Measurements from ENCODE around the gene SHISA5.

SHISA5 gene

DNA sequence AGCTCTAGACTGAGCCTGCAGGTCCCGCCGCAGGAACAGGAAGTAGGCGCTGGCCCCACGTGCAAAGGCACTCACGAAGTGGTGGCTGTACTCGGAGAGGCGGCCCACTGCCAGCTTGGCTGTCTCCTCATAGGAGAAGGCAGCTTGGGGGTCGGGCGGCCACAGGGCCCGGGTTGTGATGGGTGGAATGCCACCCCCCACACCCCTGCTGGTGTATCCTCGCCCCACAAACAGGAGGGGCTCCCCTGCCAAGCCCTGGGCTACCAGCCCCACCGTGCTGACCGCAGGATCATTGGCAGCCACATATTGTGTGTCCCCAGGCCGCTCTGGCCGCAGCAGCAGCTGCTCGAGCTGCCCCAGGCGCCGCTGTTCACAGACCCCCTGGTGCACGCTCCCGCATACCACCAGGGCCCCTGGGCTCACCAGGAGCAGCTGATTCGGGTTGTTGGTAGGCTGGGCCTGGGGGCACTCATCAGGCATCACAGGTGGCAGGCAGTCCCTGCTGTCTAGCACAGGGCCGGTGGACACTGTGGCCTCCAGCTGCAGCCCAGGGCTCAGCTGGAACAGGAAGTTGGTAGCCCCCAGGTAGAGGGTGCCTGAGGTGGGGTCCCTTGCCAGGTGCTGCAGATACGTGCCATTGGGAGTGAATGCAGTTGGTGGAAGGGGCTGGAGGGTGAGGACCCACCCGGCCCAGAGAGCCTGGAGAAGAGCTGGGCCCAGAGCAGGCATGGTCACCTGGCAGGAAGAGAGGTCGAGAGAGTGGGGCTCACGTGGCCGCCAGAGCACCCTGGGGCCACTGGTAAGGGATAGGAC, 79.9 kb downstream of the SHISA5 start (continued):
- TF ChIP-seq, protein P1, sequence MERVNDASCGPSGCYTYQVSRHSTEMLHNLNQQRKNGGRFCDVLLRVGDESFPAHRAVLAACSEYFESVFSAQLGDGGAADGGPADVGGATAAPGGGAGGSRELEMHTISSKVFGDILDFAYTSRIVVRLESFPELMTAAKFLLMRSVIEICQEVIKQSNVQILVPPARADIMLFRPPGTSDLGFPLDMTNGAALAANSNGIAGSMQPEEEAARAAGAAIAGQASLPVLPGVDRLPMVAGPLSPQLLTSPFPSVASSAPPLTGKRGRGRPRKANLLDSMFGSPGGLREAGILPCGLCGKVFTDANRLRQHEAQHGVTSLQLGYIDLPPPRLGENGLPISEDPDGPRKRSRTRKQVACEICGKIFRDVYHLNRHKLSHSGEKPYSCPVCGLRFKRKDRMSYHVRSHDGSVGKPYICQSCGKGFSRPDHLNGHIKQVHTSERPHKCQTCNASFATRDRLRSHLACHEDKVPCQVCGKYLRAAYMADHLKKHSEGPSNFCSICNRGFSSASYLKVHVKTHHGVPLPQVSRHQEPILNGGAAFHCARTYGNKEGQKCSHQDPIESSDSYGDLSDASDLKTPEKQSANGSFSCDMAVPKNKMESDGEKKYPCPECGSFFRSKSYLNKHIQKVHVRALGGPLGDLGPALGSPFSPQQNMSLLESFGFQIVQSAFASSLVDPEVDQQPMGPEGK (CRISPR knock-in tag; IDR thresholded peaks at IDR 0.05; ENCODE audit: borderline replicate concordance): no peak
- TF ChIP-seq TCF4 (CRISPR knock-in tag; IDR thresholded peaks at IDR 0.05; ENCODE audit: borderline replicate concordance) (no peak), PPARA (CRISPR knock-in tag; IDR thresholded peaks at IDR 0.05; ENCODE audit: borderline replicate concordance) (no peak), ZNF70 (CRISPR knock-in tag; IDR thresholded peaks at IDR 0.05) (no peak)

DNA sequence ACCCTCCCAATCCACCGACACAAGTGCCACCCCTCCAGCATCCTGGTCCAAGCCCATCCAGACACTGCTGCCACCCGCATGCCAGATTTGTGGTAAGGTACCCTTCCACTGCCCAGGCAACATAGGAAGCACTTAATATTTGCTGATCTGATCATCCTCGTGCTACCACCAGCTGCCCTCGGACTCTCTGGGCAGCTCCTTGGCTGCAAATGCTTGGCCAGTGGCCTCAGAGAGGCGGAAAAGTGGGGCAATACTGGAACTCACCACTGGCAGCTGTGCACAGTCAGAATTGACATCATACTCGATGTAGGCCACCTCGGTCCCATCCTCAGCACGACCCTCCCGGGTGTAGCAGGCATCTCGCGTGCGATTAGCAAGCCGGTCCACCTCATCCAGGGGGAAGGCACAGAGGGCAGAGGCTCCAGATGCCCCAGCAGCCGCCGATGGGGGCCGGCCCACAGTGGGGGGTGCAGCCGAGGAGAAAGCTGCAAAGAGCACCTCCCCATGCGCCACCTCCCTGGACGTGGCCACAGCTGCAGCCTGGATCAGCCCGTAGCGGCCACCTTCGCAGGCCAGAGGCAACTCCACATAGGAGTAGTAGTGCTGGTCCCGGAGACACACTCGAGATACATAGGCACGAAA, 80.6 kb downstream of the SHISA5 start:
- ATAC-seq: no peak
- TF ChIP-seq ZNF70 (CRISPR knock-in tag; IDR thresholded peaks at IDR 0.05): no peak
- TF ChIP-seq, protein P1 (CRISPR knock-in tag; IDR thresholded peaks at IDR 0.05; ENCODE audit: borderline replicate concordance): no peak
- TF ChIP-seq ISL1 (CRISPR knock-in tag; IDR thresholded peaks at IDR 0.05): no peak
- TF ChIP-seq TCF4 (CRISPR knock-in tag; IDR thresholded peaks at IDR 0.05; ENCODE audit: borderline replicate concordance): no peak
- no peak for TF ChIP-seq ARNTL (CRISPR knock-in tag; IDR thresholded peaks at IDR 0.05; ENCODE audit: borderline replicate concordance, low read depth)
- no peak for TF ChIP-seq ESRRG (CRISPR knock-in tag; IDR thresholded peaks at IDR 0.05)
- TF ChIP-seq CSDC2 (CRISPR knock-in tag; IDR thresholded peaks at IDR 0.05): no peak
- no peak for TF ChIP-seq ZFP3 (CRISPR knock-in tag; IDR thresholded peaks at IDR 0.05)
- no peak for TF ChIP-seq ZNF8 (CRISPR knock-in tag; IDR thresholded peaks at IDR 0.05)

DNA sequence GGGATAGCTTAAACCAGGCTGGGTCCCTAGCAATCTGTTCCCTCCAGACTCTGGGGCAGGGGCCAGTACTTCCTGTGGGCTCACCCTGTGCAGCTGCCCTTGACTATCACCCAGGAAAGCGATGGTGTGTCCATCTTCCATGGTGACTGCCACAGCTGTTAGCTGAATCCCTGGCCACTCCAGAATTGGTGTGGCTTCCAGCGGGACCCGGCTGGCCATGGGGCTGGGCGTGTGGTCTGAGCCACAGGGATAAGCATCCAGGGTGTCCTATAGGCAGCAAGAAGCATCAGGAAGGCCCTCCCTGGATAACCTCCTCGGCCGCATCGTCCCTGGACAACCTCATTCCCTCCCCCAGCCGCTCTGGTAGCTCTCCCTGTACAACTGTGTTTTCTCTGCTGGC, 81.3 kb downstream of the SHISA5 start:
- TF ChIP-seq, protein P2, sequence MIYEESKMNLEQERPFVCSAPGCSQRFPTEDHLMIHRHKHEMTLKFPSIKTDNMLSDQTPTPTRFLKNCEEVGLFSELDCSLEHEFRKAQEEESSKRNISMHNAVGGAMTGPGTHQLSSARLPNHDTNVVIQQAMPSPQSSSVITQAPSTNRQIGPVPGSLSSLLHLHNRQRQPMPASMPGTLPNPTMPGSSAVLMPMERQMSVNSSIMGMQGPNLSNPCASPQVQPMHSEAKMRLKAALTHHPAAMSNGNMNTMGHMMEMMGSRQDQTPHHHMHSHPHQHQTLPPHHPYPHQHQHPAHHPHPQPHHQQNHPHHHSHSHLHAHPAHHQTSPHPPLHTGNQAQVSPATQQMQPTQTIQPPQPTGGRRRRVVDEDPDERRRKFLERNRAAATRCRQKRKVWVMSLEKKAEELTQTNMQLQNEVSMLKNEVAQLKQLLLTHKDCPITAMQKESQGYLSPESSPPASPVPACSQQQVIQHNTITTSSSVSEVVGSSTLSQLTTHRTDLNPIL (CRISPR knock-in tag; IDR thresholded peaks at IDR 0.05; ENCODE audit: low read depth): no peak
- TF ChIP-seq ZNF565 (CRISPR knock-in tag; conservative IDR thresholded peaks at IDR 0.05; ENCODE audit: low read depth): no peak
- TF ChIP-seq, protein P3, sequence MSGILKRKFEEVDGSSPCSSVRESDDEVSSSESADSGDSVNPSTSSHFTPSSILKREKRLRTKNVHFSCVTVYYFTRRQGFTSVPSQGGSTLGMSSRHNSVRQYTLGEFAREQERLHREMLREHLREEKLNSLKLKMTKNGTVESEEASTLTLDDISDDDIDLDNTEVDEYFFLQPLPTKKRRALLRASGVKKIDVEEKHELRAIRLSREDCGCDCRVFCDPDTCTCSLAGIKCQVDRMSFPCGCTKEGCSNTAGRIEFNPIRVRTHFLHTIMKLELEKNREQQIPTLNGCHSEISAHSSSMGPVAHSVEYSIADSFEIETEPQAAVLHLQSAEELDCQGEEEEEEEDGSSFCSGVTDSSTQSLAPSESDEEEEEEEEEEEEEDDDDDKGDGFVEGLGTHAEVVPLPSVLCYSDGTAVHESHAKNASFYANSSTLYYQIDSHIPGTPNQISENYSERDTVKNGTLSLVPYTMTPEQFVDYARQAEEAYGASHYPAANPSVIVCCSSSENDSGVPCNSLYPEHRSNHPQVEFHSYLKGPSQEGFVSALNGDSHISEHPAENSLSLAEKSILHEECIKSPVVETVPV (CRISPR knock-in tag; IDR thresholded peaks at IDR 0.05): no peak
- TF ChIP-seq ZNF8 (CRISPR knock-in tag; IDR thresholded peaks at IDR 0.05): no peak
- TF ChIP-seq SNAI2 (CRISPR knock-in tag; IDR thresholded peaks at IDR 0.05): no peak
- no peak for TF ChIP-seq ZC3H10 (CRISPR knock-in tag; IDR thresholded peaks at IDR 0.05)
- TF ChIP-seq GLIS3 (CRISPR knock-in tag; IDR thresholded peaks at IDR 0.05): no peak
- TF ChIP-seq ZFP3 (CRISPR knock-in tag; IDR thresholded peaks at IDR 0.05): no peak
- TF ChIP-seq ARNTL (CRISPR knock-in tag; IDR thresholded peaks at IDR 0.05; ENCODE audit: borderline replicate concordance, low read depth): no peak
- TF ChIP-seq RARB (CRISPR knock-in tag; IDR thresholded peaks at IDR 0.05): no peak
- TF ChIP-seq ZFP30 (CRISPR knock-in tag; IDR thresholded peaks at IDR 0.05): no peak
- no peak for TF ChIP-seq ZNF70 (CRISPR knock-in tag; IDR thresholded peaks at IDR 0.05)
- no peak for TF ChIP-seq CSDC2 (CRISPR knock-in tag; IDR thresholded peaks at IDR 0.05)
- no peak for TF ChIP-seq TOX (CRISPR knock-in tag; IDR thresholded peaks at IDR 0.05; ENCODE audit: borderline replicate concordance)
- no peak for TF ChIP-seq BACH2 (CRISPR knock-in tag; IDR thresholded peaks at IDR 0.05; ENCODE audit: borderline replicate concordance)
- TF ChIP-seq PPARA (CRISPR knock-in tag; IDR thresholded peaks at IDR 0.05; ENCODE audit: borderline replicate concordance): no peak
- no peak for ATAC-seq

DNA sequence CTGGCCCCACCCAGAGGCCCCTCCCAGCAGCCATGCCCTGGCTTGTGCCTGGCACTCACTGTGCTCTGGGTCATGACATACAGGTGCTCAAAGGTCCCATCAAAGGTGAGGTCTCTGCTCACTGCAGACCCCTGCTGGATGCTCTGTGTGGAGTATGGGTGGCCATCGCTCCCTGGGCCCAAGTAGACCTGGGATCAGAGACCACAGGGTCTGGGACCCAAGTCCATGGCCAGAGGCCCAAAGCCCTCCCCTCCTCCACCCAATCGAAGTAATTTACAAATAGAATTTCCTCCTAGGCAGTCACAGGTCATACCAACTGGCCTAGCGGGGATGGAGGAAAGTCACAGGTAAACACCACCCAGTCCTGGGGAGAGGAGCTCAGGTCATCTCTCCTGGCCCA, 81.7 kb downstream of the SHISA5 start:
- no peak for ATAC-seq
- TF ChIP-seq RARB (CRISPR knock-in tag; IDR thresholded peaks at IDR 0.05) (no peak), ZFP30 (CRISPR knock-in tag; IDR thresholded peaks at IDR 0.05) (no peak), GLIS3 (CRISPR knock-in tag; IDR thresholded peaks at IDR 0.05) (no peak), ZFP3 (CRISPR knock-in tag; IDR thresholded peaks at IDR 0.05) (no peak), TCF4 (CRISPR knock-in tag; IDR thresholded peaks at IDR 0.05; ENCODE audit: borderline replicate concordance) (no peak), TOX (CRISPR knock-in tag; IDR thresholded peaks at IDR 0.05; ENCODE audit: borderline replicate concordance) (no peak), SNAI2 (CRISPR knock-in tag; IDR thresholded peaks at IDR 0.05) (no peak), PPARA (CRISPR knock-in tag; IDR thresholded peaks at IDR 0.05; ENCODE audit: borderline replicate concordance) (no peak), OSR1 (CRISPR knock-in tag; IDR thresholded peaks at IDR 0.05) (no peak), ISL1 (CRISPR knock-in tag; IDR thresholded peaks at IDR 0.05) (no peak)
- TF ChIP-seq, protein P4, sequence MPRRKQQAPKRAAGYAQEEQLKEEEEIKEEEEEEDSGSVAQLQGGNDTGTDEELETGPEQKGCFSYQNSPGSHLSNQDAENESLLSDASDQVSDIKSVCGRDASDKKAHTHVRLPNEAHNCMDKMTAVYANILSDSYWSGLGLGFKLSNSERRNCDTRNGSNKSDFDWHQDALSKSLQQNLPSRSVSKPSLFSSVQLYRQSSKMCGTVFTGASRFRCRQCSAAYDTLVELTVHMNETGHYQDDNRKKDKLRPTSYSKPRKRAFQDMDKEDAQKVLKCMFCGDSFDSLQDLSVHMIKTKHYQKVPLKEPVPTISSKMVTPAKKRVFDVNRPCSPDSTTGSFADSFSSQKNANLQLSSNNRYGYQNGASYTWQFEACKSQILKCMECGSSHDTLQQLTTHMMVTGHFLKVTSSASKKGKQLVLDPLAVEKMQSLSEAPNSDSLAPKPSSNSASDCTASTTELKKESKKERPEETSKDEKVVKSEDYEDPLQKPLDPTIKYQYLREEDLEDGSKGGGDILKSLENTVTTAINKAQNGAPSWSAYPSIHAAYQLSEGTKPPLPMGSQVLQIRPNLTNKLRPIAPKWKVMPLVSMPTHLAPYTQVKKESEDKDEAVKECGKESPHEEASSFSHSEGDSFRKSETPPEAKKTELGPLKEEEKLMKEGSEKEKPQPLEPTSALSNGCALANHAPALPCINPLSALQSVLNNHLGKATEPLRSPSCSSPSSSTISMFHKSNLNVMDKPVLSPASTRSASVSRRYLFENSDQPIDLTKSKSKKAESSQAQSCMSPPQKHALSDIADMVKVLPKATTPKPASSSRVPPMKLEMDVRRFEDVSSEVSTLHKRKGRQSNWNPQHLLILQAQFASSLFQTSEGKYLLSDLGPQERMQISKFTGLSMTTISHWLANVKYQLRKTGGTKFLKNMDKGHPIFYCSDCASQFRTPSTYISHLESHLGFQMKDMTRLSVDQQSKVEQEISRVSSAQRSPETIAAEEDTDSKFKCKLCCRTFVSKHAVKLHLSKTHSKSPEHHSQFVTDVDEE (CRISPR knock-in tag; IDR thresholded peaks at IDR 0.05): no peak
- TF ChIP-seq, protein P1 (CRISPR knock-in tag; IDR thresholded peaks at IDR 0.05; ENCODE audit: borderline replicate concordance): no peak

Data from SK-N-SH treated with all-trans-retinoic acid at 6 μM for 48 hours (cell line).